Stimulated activated CD8-positive, alpha-beta memory T cell treated with anti-CD3 and anti-CD28 coated beads, Interleukin-7, amount 100 ng/mL, for 4 hours (primary cell): Measurements from ENCODE around the gene NOD2.

ENCODE experiments used
- DNase-seq, 2 donors: peaks; one replicate each; pipeline ENCODE4 v3.0.0-alpha.2; 2020; ENCODE audit warnings: low read depth in 2 of 2

Gene NOD2

GRCh38 chr16:50670476-50670875 is 22.9 kb upstream of the NOD2 start:
- no peak for DNase-seq

GRCh38 chr16:50671644-50672260 is 21.7 kb upstream of the NOD2 start:
- no peak for DNase-seq

- no peak for DNase-seq
Observed at GRCh38 chr16:50673496-50674275, 19.7 kb upstream of the NOD2 start.

- DNase-seq, result no peak
Observed at GRCh38 chr16:50674831-50675230, 18.6 kb upstream of the NOD2 start.

- DNase-seq, result no peak
Observed at GRCh38 chr16:50675686-50676610, 17.5 kb upstream of the NOD2 start.

GRCh38 chr16:50676684-50677225 is 16.7 kb upstream of the NOD2 start:
- no peak for DNase-seq

GRCh38 chr16:50677351-50677750 is 16.1 kb upstream of the NOD2 start:
- DNase-seq, result no peak

- DNase-seq, result no peak
Observed at GRCh38 chr16:50678531-50678930, 14.9 kb upstream of the NOD2 start.

- DNase-seq, result no peak
Observed at GRCh38 chr16:50679266-50679665, 14.1 kb upstream of the NOD2 start.

- DNase-seq, result no peak
Observed at GRCh38 chr16:50679676-50680555, 13.5 kb upstream of the NOD2 start.

- no peak for DNase-seq
Observed at GRCh38 chr16:50680556-50680893, 12.9 kb upstream of the NOD2 start.

GRCh38 chr16:50681021-50681885 is 12.2 kb upstream of the NOD2 start, which contains the start of gene SNX20:
Gene SNX20, minus strand, starts transcription at chr16:50681312. Its CDS starts 3,786 bp downstream, at chr16:50677526.
- DNase-seq, result peak; percentile 45 to 50

- peak; percentile 40 to 49 for DNase-seq
Observed at GRCh38 chr16:50683689-50684374, 9.6 kb upstream of the NOD2 start.

GRCh38 chr16:50684823-50685461 is 8.5 kb upstream of the NOD2 start:
- DNase-seq, result no peak

- no peak for DNase-seq
Observed at GRCh38 chr16:50685462-50686063, 7.8 kb upstream of the NOD2 start.

GRCh38 chr16:50688083-50688482 is 5.3 kb upstream of the NOD2 start:
- no peak for DNase-seq

GRCh38 chr16:50688867-50689266 is 4.5 kb upstream of the NOD2 start:
- no peak for DNase-seq

- no peak for DNase-seq
Observed at GRCh38 chr16:50690177-50690576, 3.2 kb upstream of the NOD2 start.

GRCh38 chr16:50692644-50692998 is 785 bp upstream of the NOD2 start:
- no peak for DNase-seq
